HG02973 (cell line): Measurements from ENCODE around the gene CEP131.
"Not testable (repeated sequence)": the region's sequence is repeated elsewhere in the genome, so short reads cannot be mapped to it uniquely, and the experiment has no call there.

Source experiments
- ATAC-seq: cut with Tn5 transposase; IDR thresholded peaks from one replicate; pipeline ENCODE4 v1.9.1; 2021; ENCODE audit warnings: moderate library complexity; ENCODE audit not compliant: unreplicated experiment

The CEP131 gene

GRCh38 chr17:81228834-81229665, 6.3 kb upstream of the CEP131 start:
- ATAC-seq = no peak

- no peak for ATAC-seq
Measured at GRCh38 chr17:81228420-81228819, 5.7 kb upstream of the CEP131 start.

DNA sequence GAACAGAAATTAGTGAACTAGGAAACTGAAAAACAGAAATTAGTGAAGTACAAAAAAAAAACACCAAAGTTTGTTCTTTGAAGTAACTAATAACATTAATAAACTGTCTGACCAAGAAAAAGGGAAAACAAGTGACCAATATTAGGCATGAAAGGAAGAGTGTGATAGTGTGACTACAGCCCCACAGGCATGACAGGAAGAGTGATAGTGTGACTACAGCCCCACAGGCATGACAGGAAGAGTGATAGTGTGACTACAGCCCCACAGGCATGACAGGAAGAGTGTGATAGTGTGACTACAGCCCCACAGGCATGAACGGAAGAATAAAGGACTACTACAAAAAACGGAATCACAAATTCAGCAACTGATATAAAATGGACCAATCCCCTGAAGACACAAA, 4.9 kb upstream of the CEP131 start:
- not testable (repeated sequence) for ATAC-seq

DNA sequence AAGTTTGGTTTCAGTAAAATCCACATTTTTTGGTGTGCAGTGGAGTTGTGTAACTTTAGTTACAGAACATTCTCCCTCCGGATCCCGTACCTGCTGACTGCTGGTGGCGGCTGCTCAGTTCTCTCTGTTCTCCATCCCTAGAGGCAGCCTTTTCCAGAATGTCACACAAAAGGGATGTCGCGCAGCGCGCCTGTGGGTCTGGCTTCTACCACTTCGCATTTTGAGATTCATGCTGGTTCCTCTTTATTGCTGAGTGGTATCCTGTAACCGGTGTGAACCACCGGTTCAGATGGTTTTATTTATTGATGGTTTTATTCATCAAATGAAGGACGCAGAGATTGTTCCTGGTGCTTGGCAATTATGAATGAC, 981 bp upstream of the CEP131 start:
- no peak for ATAC-seq

DNA sequence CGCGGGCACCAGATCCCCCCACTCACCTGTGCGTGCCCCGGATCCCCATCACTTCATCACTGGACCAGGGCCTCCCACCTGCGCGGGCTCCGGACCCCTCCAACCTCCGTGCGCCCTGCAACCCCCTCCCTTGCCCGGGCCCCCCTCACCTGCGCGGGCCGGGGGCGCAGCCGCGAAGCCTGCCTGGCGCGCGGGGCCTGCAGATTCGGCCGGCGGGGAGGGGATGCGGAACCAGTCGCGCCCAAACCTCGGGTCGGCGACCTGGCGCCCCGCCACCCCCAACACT, 202 bp downstream of the CEP131 start:
- ATAC-seq = no peak

GRCh38 chr17:81221842-81222619, 734 bp downstream of the CEP131 start:
- ATAC-seq = no peak

DNA sequence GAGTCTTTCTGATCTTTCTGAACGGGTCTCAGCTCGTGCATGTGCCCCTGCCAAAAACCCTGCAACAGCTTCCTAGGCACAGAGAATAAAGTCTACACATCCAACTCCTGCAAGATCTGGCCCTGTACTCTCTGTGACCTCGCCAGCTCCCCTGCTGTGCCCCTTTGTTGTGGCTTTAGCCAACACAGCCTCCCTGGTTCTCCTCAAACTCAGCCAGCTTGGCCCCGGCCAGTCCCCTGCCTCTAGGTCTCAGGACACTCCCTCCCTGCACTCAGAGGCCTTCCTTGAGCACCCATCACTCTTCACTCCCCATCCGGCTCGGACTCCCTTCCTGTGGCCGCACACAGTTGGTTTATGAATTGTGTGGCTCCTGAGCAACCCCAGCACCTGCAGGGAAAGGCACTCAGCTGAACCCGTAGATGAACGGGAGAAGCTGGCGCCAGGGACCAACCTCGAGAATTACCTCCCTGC, 1.4 kb downstream of the CEP131 start:
- no peak for ATAC-seq

GRCh38 chr17:81219476-81220180, 3.1 kb downstream of the CEP131 start:
- ATAC-seq = no peak

GRCh38 chr17:81218991-81219390, 3.8 kb downstream of the CEP131 start:
- ATAC-seq = no peak

- no peak for ATAC-seq
Measured at GRCh38 chr17:81218459-81218858, 4.3 kb downstream of the CEP131 start.

GRCh38 chr17:81217491-81217890, 5.3 kb downstream of the CEP131 start:
- ATAC-seq = no peak

DNA sequence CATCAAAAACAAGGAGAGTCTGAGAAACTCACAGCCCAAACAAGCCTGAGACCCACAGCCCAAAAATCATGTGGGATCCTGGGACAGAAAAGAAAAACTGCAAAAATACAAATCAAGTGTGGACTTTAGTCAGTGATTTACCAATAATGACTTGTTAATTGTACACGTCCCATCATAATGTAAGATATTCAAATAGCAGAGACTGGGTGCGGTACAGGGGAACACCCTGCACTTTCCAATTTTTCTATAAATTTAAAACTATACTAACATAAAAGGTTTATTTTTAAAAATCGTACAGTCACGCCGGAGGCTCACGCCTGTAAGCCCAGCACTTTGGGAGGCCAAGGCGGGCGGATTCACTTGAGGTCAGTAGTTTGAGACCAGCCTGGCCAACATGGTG, 8.8 kb downstream of the CEP131 start:
- ATAC-seq = no peak

- no peak for ATAC-seq
Measured at GRCh38 chr17:81212365-81212764, 10.4 kb downstream of the CEP131 start.

GRCh38 chr17:81210868-81211267, 11.9 kb downstream of the CEP131 start:
- no peak for ATAC-seq

- no peak for ATAC-seq
Measured at GRCh38 chr17:81210466-81210865, 12.3 kb downstream of the CEP131 start.

GRCh38 chr17:81209141-81209540, 13.6 kb downstream of the CEP131 start:
- ATAC-seq = no peak

GRCh38 chr17:81208651-81209050, 14.1 kb downstream of the CEP131 start:
- no peak for ATAC-seq

- no peak for ATAC-seq
Measured at GRCh38 chr17:81207610-81208581, 14.9 kb downstream of the CEP131 start.

GRCh38 chr17:81206657-81207056, 16.1 kb downstream of the CEP131 start:
- no peak for ATAC-seq

DNA sequence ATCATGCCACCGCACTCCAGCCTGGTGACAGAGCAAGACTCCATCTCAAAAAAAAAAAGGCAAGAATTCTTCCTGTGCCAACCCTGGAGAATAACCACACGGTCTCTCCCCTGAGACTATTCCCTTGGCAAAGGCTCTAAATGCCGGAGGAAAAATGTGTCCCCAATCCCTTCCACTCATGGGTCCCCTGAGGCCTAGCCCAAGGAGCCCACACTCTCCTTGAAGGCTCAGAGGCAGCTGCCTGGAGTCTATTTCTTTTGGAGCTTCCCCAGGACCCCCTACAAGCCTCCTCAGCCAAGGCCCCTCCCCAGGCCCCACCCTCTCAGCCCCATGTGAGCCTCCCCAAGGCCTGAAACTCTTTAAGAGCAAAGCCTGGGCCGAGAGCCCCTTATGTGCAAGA, 16.6 kb downstream of the CEP131 start:
- ATAC-seq = no peak

GRCh38 chr17:81204578-81204977, 18.2 kb downstream of the CEP131 start:
- no peak for ATAC-seq
